Natural killer cell (primary cell): Measurements from ENCODE around the gene FAM227B. TPM values are rescaled to one million over a fixed set of nuclear protein-coding genes. Genes with fewer than 3 reads are reported as not detected.

Source experiments
- ATAC-seq, 3 donors: fragments of 150-1000 bp in 2 of 3; fragments of 200-7000 bp in 1 of 3; cut with Tn5 transposase; 1 replicate in 1 of 3; 2 replicates in 2 of 3; pipeline ENCODE4 v1.10.0; 2021; ENCODE audit warnings: mild to moderate bottlenecking in 2 of 3, moderate library complexity in 2 of 3
- DNase-seq, 2 donors: peaks; one replicate each; pipeline versions ENCODE4 v3.0.0 to v3.0.0-alpha.2; 2013 to 2021; ENCODE audit warnings: mixed read lengths in 1 of 2
- H3K27ac ChIP-seq: one replicate; pipeline ENCODE4 v1.5.1; 2013; ENCODE audit warnings: mild to moderate bottlenecking, low read length
- H3K27me3 ChIP-seq: one replicate; pipeline ENCODE4 v1.6.1; 2013; ENCODE audit warnings: low read length; ENCODE audit not compliant: control insufficient read depth, insufficient read depth
- H3K36me3 ChIP-seq: one replicate; pipeline ENCODE4 v1.6.1; 2013; ENCODE audit warnings: low read length; ENCODE audit not compliant: control insufficient read depth, insufficient read depth
- H3K4me1 ChIP-seq: one replicate; pipeline ENCODE4 v1.6.1; 2013; ENCODE audit warnings: low read length; ENCODE audit not compliant: control insufficient read depth, insufficient read depth
- H3K4me3 ChIP-seq: one replicate; pipeline ENCODE4 v1.5.1; 2013; ENCODE audit warnings: low read length
- H3K9me3 ChIP-seq: one replicate; pipeline ENCODE4 v1.6.1; 2013; ENCODE audit warnings: low read length; ENCODE audit not compliant: control insufficient read depth, insufficient read depth
- H3K27ac Mint-ChIP-seq, 2 donors: one replicate each; pipeline ENCODE4 v1.8.0; 2022; ENCODE audit warnings: mild to moderate bottlenecking in 2 of 2, mixed read lengths in 2 of 2, moderate library complexity in 1 of 2
- H3K27me3 Mint-ChIP-seq, 2 donors: one replicate each; pipeline ENCODE4 v1.8.0; 2022; ENCODE audit warnings: low read depth in 2 of 2, mixed read lengths in 2 of 2
- H3K36me3 Mint-ChIP-seq: one replicate; pipeline ENCODE4 v1.8.0; 2022; ENCODE audit warnings: mixed read lengths
- H3K4me1 Mint-ChIP-seq, 2 donors: one replicate each; pipeline ENCODE4 v1.8.0; 2022; ENCODE audit warnings: mixed read lengths in 2 of 2
- H3K4me3 Mint-ChIP-seq: one replicate; pipeline ENCODE4 v1.8.0; 2022; ENCODE audit warnings: mild to moderate bottlenecking, moderate library complexity, mixed read lengths
- H3K9me3 Mint-ChIP-seq, 2 donors: one replicate each; pipeline ENCODE4 v1.8.0; 2022; ENCODE audit warnings: mixed read lengths in 2 of 2
- CTCF ChIP-seq: fragments of 200-600 bp; IDR thresholded peaks from one replicate; pipeline ENCODE4 v1.8.0; 2022; ENCODE audit warnings: antibody characterized with exemption
- WGBS: methylation state at CpG from one replicate; pipeline ENCODE4 v1.1.7; 2013; ENCODE audit warnings: missing lambda C conversion rate; ENCODE audit not compliant: insufficient coverage; 5-methylcytosine and 5-hydroxymethylcytosine counted together
- intact Hi-C: fragments of 100-400 bp; cut with micrococcal nuclease; formaldehyde crosslinking; loops from one replicate; pipeline ENCODE4 v1.14.2; 2022
- total RNA-seq, 4 donors: library from RNA; stranded (reverse); fragments of 120-200 nt in 1 of 4; gene quantifications; one replicate each; pipeline versions ENCODE4 v1.2.3 to v1.2.4, GENCODE V29; 2013 to 2022

The FAM227B gene
- total RNA-seq, 3 donors from 2014 or later (not counting 1 experiment from before 2014, with no cell fraction given): 3.8 to 5.0 (median 4.9) TPM

- Mint-ChIP-seq H3K4me3 (no peak overlapping the region), H3K27ac (no peak overlapping the region), H3K4me1 (no peaks in the 10 kb centered on the region), H3K9me3 (no peaks in the 10 kb centered on the region), H3K36me3 (no peaks in the 10 kb centered on the region), H3K27me3 (no peaks in the 10 kb centered on the region)
- DNase-seq (no peak), ATAC-seq (no peak)
- 95% methylated on average over 2 of the region's 3 CpGs for WGBS
- Histone ChIP-seq H3K4me1 (no peaks in the 10 kb centered on the region), H3K36me3 (peaks cover 6% of the 10 kb centered on the region), H3K9me3 (no peaks in the 10 kb centered on the region), H3K27ac (no peak overlapping the region), H3K27me3 (no peaks in the 10 kb centered on the region), H3K4me3 (no peak overlapping the region)
- TF ChIP-seq CTCF: no peak
- intact Hi-C loops: no loop called here
Observed at GRCh38 chr15:49331951-49332350, 288.7 kb downstream of the FAM227B start.

- no peak overlapping the region for H3K4me3 ChIP-seq
- peaks cover 6% of the 10 kb centered on the region for H3K36me3 ChIP-seq
- H3K27ac ChIP-seq: no peak overlapping the region
- TF ChIP-seq CTCF: no peak
- H3K27ac Mint-ChIP-seq: no peak overlapping the region
- H3K9me3 ChIP-seq: no peaks in the 10 kb centered on the region
- no peak for ATAC-seq
- intact Hi-C loops: no loop called here
- H3K27me3 ChIP-seq: no peaks in the 10 kb centered on the region
- DNase-seq: no peak
- no peaks in the 10 kb centered on the region for H3K9me3 Mint-ChIP-seq
- H3K4me1 Mint-ChIP-seq: no peaks in the 10 kb centered on the region
- H3K27me3 Mint-ChIP-seq: no peaks in the 10 kb centered on the region
- no peak overlapping the region for H3K4me3 Mint-ChIP-seq
- H3K4me1 ChIP-seq: no peaks in the 10 kb centered on the region
- H3K36me3 Mint-ChIP-seq: no peaks in the 10 kb centered on the region
Observed at GRCh38 chr15:49331442-49331841, 289.2 kb downstream of the FAM227B start.

- Mint-ChIP-seq H3K27ac (no peak overlapping the region), H3K27me3 (no peaks in the 10 kb centered on the region), H3K4me1 (no peaks in the 10 kb centered on the region), H3K36me3 (no peaks in the 10 kb centered on the region), H3K9me3 (no peaks in the 10 kb centered on the region), H3K4me3 (no peak overlapping the region)
- Histone ChIP-seq H3K4me1 (no peaks in the 10 kb centered on the region), H3K27me3 (no peaks in the 10 kb centered on the region), H3K36me3 (peaks cover 6% of the 10 kb centered on the region), H3K4me3 (no peak overlapping the region), H3K27ac (no peak overlapping the region), H3K9me3 (no peaks in the 10 kb centered on the region)
- DNase-seq (no peak), ATAC-seq (no peak)
- intact Hi-C loops: no loop called here
- no peak for TF ChIP-seq CTCF
Observed at GRCh38 chr15:49330166-49330565, 290.5 kb downstream of the FAM227B start.

GRCh38 chr15:49328941-49329340 is 291.7 kb downstream of the FAM227B start:
- no peak for DNase-seq
- no peak overlapping the region for H3K27ac Mint-ChIP-seq
- Histone ChIP-seq H3K4me3 (no peak overlapping the region), H3K27ac (no peak overlapping the region), H3K27me3 (no peaks in the 10 kb centered on the region), H3K4me1 (no peaks in the 10 kb centered on the region), H3K36me3 (peaks cover 6% of the 10 kb centered on the region), H3K9me3 (no peaks in the 10 kb centered on the region)
- intact Hi-C loops: no loop called here
- TF ChIP-seq CTCF: no peak
- no peaks in the 10 kb centered on the region for H3K36me3 Mint-ChIP-seq
- no peak overlapping the region for H3K4me3 Mint-ChIP-seq
- ATAC-seq: no peak
- no peaks in the 10 kb centered on the region for H3K27me3 Mint-ChIP-seq
- no peaks in the 10 kb centered on the region for H3K9me3 Mint-ChIP-seq
- no peaks in the 10 kb centered on the region for H3K4me1 Mint-ChIP-seq
